Stimulated activated CD8-positive, alpha-beta memory T cell treated with anti-CD3 and anti-CD28 coated beads, Interleukin-4, amount 100 ng/mL, for 4 hours (primary cell): Measurements from ENCODE around the gene TACO1.

ENCODE experiments used
- DNase-seq, 2 donors: peaks; one replicate each; pipeline ENCODE4 v3.0.0-alpha.2; 2020; ENCODE audit warnings: low read depth in 2 of 2, low spot score in 1 of 2

TACO1 gene

GRCh38 chr17:63635787-63636186 is 35.1 kb downstream of the TACO1 start:
- no peak for DNase-seq

GRCh38 chr17:63639125-63639524 is 38.4 kb downstream of the TACO1 start:
- no peak for DNase-seq

- DNase-seq, result no peak
These were observed 39.3 kb downstream of the TACO1 start for GRCh38 chr17:63640038-63640437.

- no peak for DNase-seq
These were observed 41.2 kb downstream of the TACO1 start for GRCh38 chr17:63641692-63642448.

- no peak for DNase-seq
These were observed 44.2 kb downstream of the TACO1 start for GRCh38 chr17:63644846-63645245.

GRCh38 chr17:63645775-63646487 is 45.2 kb downstream of the TACO1 start:
- DNase-seq, result no peak

GRCh38 chr17:63646488-63646806 is 45.8 kb downstream of the TACO1 start:
- DNase-seq, result no peak

GRCh38 chr17:63647065-63647725 is 46.5 kb downstream of the TACO1 start:
- no peak for DNase-seq

- no peak for DNase-seq
These were observed 47.2 kb downstream of the TACO1 start for GRCh38 chr17:63647936-63648335.

GRCh38 chr17:63649813-63650212 is 49.1 kb downstream of the TACO1 start:
- DNase-seq, result no peak

- DNase-seq, result no peak
These were observed 51.4 kb downstream of the TACO1 start for GRCh38 chr17:63652106-63652505.

GRCh38 chr17:63653050-63653449 is 52.4 kb downstream of the TACO1 start:
- DNase-seq, result no peak

GRCh38 chr17:63657786-63658185 is 57.1 kb downstream of the TACO1 start:
- DNase-seq, result no peak
